Measurements from ENCODE around the gene RHBG. TPM values are rescaled to one million over a fixed set of nuclear protein-coding genes. Genes with fewer than 3 reads are reported as not detected.
A peak's percentile ranks its signal among the peaks of the same experiment; 100 is the strongest.
"Not testable (repeated sequence)": the region's sequence is repeated elsewhere in the genome, so short reads cannot be mapped to it uniquely, and the experiment has no call there.

The RHBG gene, protein sequence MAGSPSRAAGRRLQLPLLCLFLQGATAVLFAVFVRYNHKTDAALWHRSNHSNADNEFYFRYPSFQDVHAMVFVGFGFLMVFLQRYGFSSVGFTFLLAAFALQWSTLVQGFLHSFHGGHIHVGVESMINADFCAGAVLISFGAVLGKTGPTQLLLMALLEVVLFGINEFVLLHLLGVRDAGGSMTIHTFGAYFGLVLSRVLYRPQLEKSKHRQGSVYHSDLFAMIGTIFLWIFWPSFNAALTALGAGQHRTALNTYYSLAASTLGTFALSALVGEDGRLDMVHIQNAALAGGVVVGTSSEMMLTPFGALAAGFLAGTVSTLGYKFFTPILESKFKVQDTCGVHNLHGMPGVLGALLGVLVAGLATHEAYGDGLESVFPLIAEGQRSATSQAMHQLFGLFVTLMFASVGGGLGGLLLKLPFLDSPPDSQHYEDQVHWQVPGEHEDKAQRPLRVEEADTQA
- total RNA-seq (2014; rRNA removed; shearing (Covaris generic); ENCODE audit: low replicate concordance), result not detected in 2 replicates

DNA sequence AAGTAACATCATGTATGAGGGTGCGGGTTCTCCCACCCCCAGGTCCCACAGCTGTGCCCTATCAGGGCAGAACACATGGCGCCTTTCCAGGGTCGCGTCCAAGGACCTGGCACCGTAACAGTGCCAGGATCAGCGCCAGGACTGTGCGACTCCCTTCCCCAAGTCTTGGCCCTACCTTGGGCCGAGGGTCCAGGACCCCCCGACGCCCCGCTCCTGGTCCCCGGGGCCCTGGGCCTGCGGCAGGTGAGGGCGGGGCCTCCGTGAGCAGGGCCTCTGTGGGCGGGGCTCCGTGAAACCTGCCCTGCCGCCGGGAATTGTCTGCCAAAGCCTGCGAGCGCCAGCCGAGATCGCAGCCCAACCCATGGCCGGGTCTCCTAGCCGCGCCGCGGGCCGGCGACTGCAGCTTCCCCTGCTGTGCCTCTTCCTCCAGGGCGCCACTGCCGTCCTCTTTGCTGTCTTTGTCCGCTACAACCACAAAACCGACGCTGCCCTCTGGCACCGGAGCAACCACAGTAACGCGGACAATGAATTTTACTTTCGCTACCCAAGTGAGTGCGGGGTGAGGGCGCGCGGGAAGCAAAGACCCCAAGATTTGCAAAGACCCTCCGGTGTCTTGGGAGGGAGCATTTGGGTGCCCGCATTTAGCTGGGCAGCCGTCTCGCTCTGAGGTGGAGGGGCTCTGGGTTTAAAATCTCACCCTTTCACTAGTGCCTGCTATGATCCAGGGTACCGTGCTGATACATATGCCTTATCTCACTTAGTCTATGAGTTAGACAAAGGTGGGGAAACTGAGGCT lies at the start of gene RHBG:
Gene RHBG (plus strand): TSS at position 323 of the 796 bp plus-strand sequence. CDS start 39 bp downstream, at position 362.
- no peaks in the 10 kb centered on the region for H3K36me3 ChIP-seq
- H3K4me3 ChIP-seq, result peak within 1 kb of the TSS; percentile 27
- peak; percentile 36 for DNase-seq
- peaks cover 9% of the 10 kb centered on the region for H3K27me3 ChIP-seq
- no peaks in the 10 kb centered on the region for H3K9me3 ChIP-seq

DNA sequence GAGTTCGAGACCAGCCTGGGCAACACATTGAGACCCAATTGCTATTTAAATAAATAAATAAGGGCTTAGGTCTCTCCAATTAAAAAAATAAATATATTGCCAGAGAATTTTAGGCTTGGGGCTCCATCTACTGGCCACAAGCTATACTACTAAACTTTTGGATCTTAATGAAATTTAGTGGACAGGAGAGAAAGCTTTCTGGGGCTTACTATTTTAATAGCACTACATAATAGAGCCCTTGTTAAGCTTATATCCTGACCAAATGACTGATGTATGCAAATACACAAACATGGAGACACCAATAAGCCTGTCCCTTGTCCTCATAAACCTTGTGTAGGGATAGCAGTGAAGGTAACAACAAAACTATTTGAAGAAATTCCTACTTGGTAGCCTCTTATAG lies 49.3 kb upstream of the RHBG start:
- no peaks in the 10 kb centered on the region for H3K27me3 ChIP-seq
- H3K9me3 ChIP-seq, result no peaks in the 10 kb centered on the region
- no peak for DNase-seq
- H3K4me3 ChIP-seq, result no peak overlapping the region
- peaks cover 97% of the 10 kb centered on the region for H3K36me3 ChIP-seq

DNA sequence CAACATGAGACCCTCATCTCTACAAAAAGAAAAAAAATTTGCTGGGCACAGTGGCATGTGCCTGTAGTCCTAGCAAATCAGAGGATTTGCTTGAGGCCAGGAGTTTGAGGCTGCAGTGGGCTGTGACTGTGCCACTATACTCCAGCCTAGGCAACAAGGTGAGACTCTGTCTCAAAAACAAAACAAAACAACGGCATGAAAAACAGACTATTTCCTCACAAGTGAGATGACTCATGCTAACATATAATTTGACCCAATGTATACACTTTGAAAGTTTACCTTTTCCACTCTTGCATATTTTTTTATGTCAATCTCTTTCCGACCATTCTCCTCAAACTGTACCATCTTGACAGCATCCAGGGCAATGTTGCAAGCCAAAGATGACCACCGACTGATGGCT lies 48.5 kb upstream of the RHBG start:
- Histone ChIP-seq H3K36me3 (peaks cover 95% of the 10 kb centered on the region), H3K9me3 (no peaks in the 10 kb centered on the region), H3K4me3 (no peak overlapping the region), H3K27me3 (no peaks in the 10 kb centered on the region)
- DNase-seq, result no peak

DNA sequence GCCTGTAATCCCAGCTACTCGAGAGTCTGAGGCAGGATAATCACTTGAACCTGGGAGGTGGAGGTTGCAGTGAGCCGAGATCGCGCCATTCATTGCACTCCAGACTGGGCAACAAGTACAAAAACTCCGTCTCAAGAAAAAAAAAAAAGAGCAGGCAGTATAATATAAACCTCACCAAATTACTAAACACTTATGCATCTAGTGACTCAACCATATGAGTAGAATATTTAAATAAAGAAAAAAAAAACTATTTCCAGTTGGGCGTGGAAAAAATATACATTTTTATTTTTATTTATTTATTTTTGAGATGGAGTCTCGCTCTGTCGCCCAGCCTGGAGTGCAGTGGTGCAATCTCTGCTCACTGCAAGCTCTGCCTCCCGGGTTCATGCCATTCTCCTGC lies 45.8 kb upstream of the RHBG start:
- peaks cover 86% of the 10 kb centered on the region for H3K36me3 ChIP-seq

DNA sequence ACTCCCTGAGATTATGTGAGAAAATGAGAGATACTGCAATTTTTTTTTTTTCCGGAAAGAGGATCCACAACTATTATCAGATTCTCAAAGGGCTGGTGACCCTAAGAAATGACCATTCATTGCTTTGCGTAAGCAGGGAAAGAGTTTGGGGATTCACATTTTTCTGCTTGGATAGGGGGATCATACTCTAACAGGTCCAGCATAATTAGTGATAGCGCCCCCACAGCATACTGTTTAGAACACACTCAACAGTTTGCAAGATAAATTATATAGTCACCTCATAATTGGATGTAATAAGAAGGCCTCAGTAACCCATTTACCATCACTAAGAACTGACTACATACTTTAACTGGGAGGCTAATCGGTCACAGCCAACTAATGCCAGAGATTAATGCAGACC lies 32.8 kb upstream of the RHBG start:
- no peak for DNase-seq
- H3K4me3 ChIP-seq, result peak overlapping the region; percentile 80

More for the DNA sequence above, 45.8 kb upstream of the RHBG start:
- DNase-seq, result peak; percentile 33
- not testable (repeated sequence) for H3K27me3 ChIP-seq, H3K9me3 ChIP-seq, H3K4me3 ChIP-seq

DNA sequence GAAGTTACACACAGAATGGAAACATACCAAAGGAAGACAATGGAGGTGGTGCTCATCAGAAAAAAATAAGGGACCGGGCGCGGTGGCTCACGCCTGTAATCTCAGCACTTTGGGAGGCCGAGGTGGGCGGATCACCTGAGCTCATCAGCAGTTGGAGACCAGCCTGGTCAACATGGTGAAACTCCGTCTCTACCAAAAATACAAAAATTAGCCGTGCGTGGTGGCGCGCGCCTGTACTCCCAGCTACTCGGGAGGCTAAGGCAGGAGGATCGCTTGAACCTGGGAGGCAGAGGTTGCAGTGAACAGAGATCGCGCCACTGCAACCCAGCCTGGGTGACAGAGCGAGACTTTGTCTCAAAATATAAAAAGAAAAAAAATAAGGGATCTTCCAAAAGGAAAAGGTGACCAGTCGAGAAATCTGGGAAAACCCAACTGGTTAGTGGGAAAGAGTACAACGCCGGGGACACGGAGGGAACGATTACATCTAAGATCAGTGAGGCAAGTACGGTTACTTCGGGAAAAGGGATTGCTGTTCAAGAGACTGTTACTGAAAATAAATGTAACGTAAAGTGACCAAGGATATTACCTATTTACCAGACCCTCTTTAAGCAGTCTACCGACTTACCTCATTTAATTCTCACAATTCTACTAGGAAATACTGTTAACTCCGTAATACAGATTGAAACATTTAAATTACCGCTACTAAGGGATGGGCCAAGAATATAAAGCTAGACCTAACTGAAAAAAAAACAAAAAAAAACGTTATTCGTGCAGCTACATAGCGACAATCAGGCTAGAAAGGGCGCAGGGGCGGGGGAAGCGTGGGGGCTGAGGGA lies 31.7 kb upstream of the RHBG start:
- H3K9me3 ChIP-seq, result no peaks in the 10 kb centered on the region
- H3K36me3 ChIP-seq, result peaks cover 48% of the 10 kb centered on the region
- H3K27me3 ChIP-seq, result no peaks in the 10 kb centered on the region
- peak; percentile 16 for DNase-seq
- H3K4me3 ChIP-seq, result peak overlapping the region; percentile 80

More for the DNA sequence above, 32.8 kb upstream of the RHBG start:
- H3K36me3 ChIP-seq, result peaks cover 58% of the 10 kb centered on the region
- H3K27me3 ChIP-seq, result no peaks in the 10 kb centered on the region
- H3K9me3 ChIP-seq, result no peaks in the 10 kb centered on the region

DNA sequence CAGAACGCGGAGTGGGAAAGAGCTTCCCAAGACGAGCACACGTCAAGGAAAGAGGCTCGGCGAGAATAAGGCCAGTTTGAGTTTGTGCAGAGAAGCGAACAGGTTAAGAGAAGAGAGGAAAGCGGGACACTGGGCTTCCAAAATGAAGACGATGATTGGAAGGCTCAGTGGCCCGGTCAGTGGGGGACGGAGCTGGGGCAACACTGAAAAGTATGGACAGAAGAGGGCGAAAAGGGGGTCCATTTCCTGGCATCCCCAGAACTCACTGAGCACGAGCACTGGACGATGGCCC lies 31.2 kb upstream of the RHBG start:
- DNase-seq, result no peak
- Histone ChIP-seq H3K27me3 (no peaks in the 10 kb centered on the region), H3K4me3 (peak overlapping the region; percentile 80), H3K9me3 (no peaks in the 10 kb centered on the region), H3K36me3 (peaks cover 42% of the 10 kb centered on the region)

DNA sequence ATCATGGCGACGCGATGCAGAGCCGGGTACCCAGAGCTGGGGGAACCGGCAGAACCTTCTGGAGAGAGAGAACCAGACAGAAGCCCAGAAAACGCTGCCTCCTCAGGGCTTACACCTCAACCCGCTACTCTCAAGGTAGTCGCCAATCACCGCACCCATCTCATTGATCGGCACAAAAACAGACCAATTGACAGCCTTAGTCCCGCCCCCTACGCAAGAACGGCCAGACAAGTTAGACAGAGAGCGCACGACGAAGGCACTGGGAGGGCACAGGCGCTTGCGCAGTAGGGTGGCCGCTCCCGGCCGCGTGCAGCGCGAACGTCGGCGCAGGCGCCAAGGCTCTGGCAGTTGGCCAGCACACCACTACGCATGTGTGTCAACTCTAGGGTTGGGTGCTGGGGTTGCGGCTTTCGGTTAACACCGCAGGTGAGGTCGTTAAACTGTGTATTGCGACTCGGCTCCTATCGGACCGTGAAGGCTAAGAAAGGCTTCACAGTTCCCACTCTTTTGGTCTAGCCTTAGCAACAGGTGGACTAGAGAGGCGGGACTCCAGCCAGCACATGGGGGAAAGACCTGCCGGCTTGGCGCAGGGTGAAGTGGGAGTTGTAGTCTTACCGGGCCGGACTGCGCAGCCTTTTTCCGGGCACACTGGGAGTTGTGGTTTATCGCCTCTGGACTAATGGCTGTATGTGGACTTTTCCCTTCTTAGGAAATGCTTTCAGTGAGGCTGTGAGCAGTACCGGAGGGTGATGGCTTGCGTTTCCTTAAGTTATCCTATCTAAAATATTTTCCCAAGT lies 30.6 kb upstream of the RHBG start, which contains the start of the genes CCT3 and TSACC:
Gene CCT3 (minus strand): TSS at position 113 of the 797 bp plus-strand sequence. CDS start 108 bp downstream, at position 5.
Gene TSACC (plus strand): TSS at position 347 of the 797 bp plus-strand sequence. CDS start 1,232 bp downstream, outside the sequence.
- H3K36me3 ChIP-seq, result peaks cover 37% of the 10 kb centered on the region
- peak within 1 kb of the TSS; percentile 80 for H3K4me3 ChIP-seq
- DNase-seq, result peak; percentile 100
- no peaks in the 10 kb centered on the region for H3K9me3 ChIP-seq
- H3K27me3 ChIP-seq, result no peaks in the 10 kb centered on the region

DNA sequence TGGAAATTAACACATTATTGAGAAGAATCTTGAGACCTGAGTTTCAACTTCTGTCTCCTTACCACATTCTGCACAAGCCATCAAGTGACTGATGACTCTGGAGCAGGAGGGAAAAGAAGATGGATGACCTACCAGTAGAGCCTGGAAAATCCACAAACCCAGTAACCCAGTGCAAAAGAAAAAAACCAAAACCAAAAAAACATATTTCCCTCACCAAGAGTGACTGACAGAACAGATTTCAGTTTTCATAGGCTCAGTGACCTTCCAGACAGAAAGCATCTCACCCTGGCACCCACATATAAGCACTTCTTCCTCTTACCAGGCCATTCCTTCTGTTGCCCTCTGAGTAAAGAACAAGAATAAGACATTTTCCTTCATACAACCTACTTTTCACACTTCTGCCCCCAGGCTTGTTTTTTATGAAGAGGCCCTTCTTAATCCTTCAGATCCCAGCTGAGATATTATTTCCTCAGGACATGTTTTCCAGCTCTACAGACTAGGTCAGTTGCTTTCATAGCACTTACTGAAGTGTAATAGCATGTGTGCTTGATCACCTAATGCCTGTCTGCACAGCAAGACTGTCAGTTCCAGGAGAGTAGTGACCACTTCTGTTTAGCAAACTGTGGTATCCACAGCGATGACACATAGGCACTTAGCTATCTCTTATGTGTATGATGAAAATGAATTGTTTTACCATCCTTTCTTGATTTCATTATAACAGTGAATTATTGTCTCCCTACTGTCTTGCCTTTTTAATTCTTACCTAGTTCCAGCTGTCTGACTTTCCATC lies 26.6 kb upstream of the RHBG start:
- Histone ChIP-seq H3K4me3 (no peak overlapping the region), H3K9me3 (no peaks in the 10 kb centered on the region), H3K36me3 (no peaks in the 10 kb centered on the region; the same call in 1 of the 2 replicates), H3K27me3 (no peaks in the 10 kb centered on the region; the same call in 1 of the 2 replicates)
- no peak for DNase-seq

DNA sequence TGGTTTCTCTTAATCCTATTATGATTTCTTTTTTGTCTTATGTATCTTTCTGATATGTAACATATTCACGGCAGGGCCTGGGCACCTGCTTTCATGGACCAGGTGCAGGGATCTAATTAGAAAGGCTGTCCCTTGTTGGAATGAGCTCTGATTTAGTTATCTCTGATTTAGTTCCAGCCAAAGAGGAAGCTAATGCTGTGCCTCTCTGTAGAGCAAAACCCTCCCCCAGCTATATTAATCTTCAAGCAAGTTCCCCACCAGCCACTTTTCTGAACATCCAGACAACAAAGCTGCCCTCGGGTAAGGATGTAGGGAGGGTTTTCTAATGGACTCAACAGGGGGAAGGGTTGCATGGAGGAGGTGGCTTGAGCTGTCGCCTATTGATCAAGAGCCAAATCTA lies 24.6 kb upstream of the RHBG start:
- H3K4me3 ChIP-seq, result no peak overlapping the region
- H3K27me3 ChIP-seq, result no peaks in the 10 kb centered on the region; the same call in none of the 2 replicates
- H3K9me3 ChIP-seq, result no peaks in the 10 kb centered on the region
- no peaks in the 10 kb centered on the region for H3K36me3 ChIP-seq
- DNase-seq, result no peak

DNA sequence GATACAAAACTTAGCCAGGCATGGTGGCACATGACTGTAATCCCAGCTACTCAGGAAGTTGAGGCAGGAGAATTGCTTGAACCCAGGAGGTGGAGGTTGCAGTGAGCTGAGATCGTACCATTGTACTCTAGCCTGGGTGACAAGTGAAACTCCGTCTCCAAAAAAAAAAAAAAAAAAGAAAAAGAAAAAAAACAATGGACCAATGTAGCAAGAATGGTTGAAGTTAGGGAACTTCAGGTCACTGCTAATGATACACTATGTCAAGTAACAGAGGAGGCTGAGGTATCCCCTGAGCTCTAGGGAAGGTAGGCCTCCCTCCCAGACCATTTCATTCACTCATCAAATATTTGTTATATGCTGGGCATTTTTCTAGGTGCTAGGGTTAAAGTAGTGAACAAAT lies 23.0 kb upstream of the RHBG start:
- DNase-seq, H3K4me3 ChIP-seq, H3K36me3 ChIP-seq, H3K27me3 ChIP-seq, H3K9me3 ChIP-seq: not testable (repeated sequence)

DNA sequence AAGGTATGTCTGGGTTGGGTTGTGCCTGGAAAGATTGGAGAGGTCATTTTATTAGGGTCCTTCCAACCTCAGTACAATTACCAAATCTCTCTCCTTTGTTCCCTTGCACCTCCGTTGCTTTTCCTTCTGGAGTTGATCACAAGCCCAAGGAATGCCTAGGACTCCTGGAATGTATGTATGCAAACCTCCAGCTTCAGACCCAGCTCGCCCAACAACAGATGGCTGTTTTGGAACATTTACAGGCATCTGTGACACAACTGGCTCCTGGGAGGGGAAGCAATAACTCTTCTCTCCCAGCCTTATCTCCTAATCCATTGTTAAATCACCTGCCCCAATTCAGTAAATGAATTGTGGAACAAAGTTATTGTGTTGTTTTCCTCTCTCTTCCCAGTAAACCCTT lies 22.4 kb upstream of the RHBG start:
- Histone ChIP-seq H3K27me3 (no peaks in the 10 kb centered on the region; the same call in none of the 2 replicates), H3K4me3 (no peak overlapping the region), H3K9me3 (no peaks in the 10 kb centered on the region), H3K36me3 (no peaks in the 10 kb centered on the region)
- no peak for DNase-seq

DNA sequence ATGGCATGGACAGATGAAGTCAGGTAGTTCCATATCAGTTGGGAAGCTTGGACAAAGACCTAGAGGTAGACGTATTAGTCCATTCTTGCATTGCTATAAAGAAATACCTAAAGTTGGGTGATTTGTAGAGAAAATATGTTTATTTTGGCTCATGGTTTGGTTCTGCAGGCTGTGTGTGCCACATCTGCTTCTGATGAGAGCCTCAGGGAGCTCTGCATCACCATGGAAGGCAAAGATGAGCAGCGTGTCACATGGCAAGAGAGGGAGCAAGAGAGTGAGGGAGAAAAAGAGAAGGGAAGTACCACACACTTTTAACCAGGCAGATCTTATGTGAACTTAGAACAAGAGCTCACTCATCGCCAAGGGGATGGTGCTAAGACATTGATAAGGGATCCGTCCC lies 21.7 kb upstream of the RHBG start:
- Histone ChIP-seq H3K27me3 (no peaks in the 10 kb centered on the region; the same call in none of the 2 replicates), H3K36me3 (no peaks in the 10 kb centered on the region), H3K9me3 (no peaks in the 10 kb centered on the region), H3K4me3 (no peak overlapping the region)
- no peak for DNase-seq

DNA sequence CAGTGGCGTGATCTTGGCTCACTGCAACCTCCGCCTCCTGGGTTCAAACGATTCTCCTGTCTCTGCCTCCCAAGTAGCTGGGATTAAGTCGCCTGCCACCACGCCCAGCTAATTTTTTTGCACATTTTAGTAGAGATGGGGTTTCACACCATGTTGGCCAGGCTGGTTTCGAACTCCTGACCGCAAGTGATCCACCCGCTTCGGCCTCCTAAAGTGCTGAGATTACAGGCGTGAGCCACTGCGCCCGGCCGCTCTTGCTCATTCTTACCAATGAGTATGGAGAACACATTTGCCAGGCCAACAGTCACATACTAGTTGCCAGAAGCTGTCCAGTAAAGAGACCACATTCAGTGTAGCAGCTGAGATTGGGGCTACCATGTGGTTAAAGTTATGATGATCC lies 16.5 kb upstream of the RHBG start:
- not testable (repeated sequence) for H3K4me3 ChIP-seq, H3K36me3 ChIP-seq, DNase-seq, H3K9me3 ChIP-seq
- H3K27me3 ChIP-seq, result peaks cover 26% of the 10 kb centered on the region

DNA sequence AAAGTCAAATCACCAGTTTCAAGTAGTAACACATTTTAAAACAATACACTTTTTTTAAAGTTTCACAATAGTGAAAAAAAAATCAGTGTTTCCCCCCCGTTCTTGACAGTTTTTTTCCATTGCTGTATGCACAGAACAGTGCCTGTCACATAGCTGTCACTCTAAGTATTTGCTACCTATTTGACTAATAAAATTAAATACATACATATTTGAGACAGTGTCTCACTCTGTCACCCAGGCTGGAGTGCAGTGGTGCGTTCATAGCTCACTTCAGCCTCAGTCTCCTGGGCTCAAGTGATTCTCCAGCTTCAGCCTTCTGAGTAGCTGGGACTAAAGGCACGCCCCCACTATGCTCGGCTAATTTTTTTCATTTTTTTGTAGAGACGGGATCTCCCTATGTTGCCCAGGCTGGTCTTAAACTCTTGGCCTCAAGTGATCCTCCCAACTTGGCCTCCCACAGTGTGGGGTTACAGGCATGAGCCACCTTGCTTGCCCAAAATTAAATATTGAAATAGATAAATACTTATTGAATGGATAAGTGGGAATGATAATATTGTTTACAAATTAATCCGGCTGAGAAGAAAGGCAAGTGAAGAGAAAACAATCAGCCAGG lies 12.6 kb upstream of the RHBG start:
- no peaks in the 10 kb centered on the region for H3K36me3 ChIP-seq
- H3K9me3 ChIP-seq, result no peaks in the 10 kb centered on the region
- no peak for DNase-seq
- no peak overlapping the region for H3K4me3 ChIP-seq
- peaks cover 29% of the 10 kb centered on the region for H3K27me3 ChIP-seq

Measured in MG63 (cell line).